KMS-11 (cell line): ENCODE results near the gene SSMEM1.
A peak's percentile ranks its signal among the peaks of the same experiment; 100 is the strongest.
"Not testable (repeated sequence)": the region's sequence is repeated elsewhere in the genome, so short reads cannot be mapped to it uniquely, and the experiment has no call there.

Source experiments
- H2AFZ ChIP-seq: fragments of 200-600 bp; sonication (generic); 2 replicates; pipeline ENCODE4 v1.6.1; 2016; ENCODE audit warnings: antibody characterized with exemption, mixed run types, low read depth
- H3K27ac ChIP-seq: fragments of 200-600 bp; sonication (generic); 2 replicates; pipeline ENCODE4 v1.6.1; 2016; ENCODE audit warnings: mild to moderate bottlenecking, mixed run types
- H3K27me3 ChIP-seq: fragments of 200-600 bp; sonication (generic); 2 replicates; pipeline ENCODE4 v1.6.1; 2017; ENCODE audit warnings: mild to moderate bottlenecking, low read depth, mixed run types, moderate library complexity; ENCODE audit not compliant: insufficient read depth
- H3K36me3 ChIP-seq: fragments of 200-600 bp; sonication (generic); 2 replicates; pipeline ENCODE4 v1.6.1; 2017; ENCODE audit warnings: mild to moderate bottlenecking, mixed run types; ENCODE audit not compliant: insufficient read depth
- H3K4me1 ChIP-seq: fragments of 200-600 bp; sonication (generic); 2 replicates; pipeline ENCODE4 v1.6.1; 2016; ENCODE audit warnings: mild to moderate bottlenecking, low read depth, mixed run types; ENCODE audit not compliant: poor library complexity, severe bottlenecking
- H3K4me2 ChIP-seq: fragments of 200-600 bp; sonication (generic); 2 replicates; pipeline ENCODE4 v1.7.0; 2016; ENCODE audit warnings: mild to moderate bottlenecking, mixed run types
- H3K4me3 ChIP-seq: fragments of 200-600 bp; sonication (generic); IDR thresholded peaks from 2 replicates; pipeline ENCODE4 v1.6.1; 2017; ENCODE audit warnings: low read depth, low read length, mixed read lengths; ENCODE audit not compliant: insufficient read depth
- H3K79me2 ChIP-seq: fragments of 200-600 bp; sonication (generic); 2 replicates; pipeline ENCODE4 v1.6.1; 2016; ENCODE audit warnings: low read depth, mixed run types; ENCODE audit not compliant: insufficient read depth
- H3K9ac ChIP-seq: fragments of 200-600 bp; sonication (generic); 2 replicates; pipeline ENCODE4 v1.6.1; 2016; ENCODE audit warnings: mild to moderate bottlenecking, mixed run types
- H4K20me1 ChIP-seq: fragments of 200-600 bp; sonication (generic); 2 replicates; pipeline ENCODE4 v1.6.1; 2016; ENCODE audit warnings: mild to moderate bottlenecking, mixed run types; ENCODE audit not compliant: insufficient read depth
- TF ChIP-seq, protein P1 (sequence below): fragments of 200-600 bp; sonication (generic); conservative IDR thresholded peaks from 2 replicates; pipeline ENCODE4 v1.6.1; 2017; ENCODE audit warnings: low read depth, mild to moderate bottlenecking, antibody characterized with exemption, low read length, moderate library complexity, mixed read lengths

The SSMEM1 gene

DNA sequence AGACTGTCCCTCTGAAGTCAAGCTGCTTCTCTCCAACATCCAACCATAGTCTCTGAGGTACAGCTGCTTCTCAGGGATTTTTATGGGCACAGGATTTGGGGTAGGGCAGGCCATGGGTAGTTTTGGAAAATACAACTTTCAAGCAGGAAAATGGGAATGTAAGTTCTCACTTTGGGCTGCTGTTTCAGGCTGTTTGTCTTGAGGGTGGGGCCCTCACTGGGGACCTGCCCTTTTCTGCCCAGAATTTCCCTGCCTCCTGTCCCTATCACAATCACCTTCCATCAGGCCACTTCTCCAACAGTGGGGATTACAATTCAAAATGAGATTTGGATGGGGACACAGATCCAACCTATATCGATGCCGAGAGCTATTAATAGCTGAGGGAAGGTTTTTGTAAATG lies 24.5 kb downstream of the SSMEM1 start:
- no peaks in the 10 kb centered on the region for H3K79me2 ChIP-seq
- no peak overlapping the region for H3K9ac ChIP-seq
- no peak overlapping the region for H3K27ac ChIP-seq
- H3K27me3 ChIP-seq: no peaks in the 10 kb centered on the region
- no peak overlapping the region for H2AFZ ChIP-seq
- H3K4me1 ChIP-seq: no peaks in the 10 kb centered on the region
- H4K20me1 ChIP-seq: no peaks in the 10 kb centered on the region
- no peaks in the 10 kb centered on the region for H3K36me3 ChIP-seq
- TF ChIP-seq, protein P1, sequence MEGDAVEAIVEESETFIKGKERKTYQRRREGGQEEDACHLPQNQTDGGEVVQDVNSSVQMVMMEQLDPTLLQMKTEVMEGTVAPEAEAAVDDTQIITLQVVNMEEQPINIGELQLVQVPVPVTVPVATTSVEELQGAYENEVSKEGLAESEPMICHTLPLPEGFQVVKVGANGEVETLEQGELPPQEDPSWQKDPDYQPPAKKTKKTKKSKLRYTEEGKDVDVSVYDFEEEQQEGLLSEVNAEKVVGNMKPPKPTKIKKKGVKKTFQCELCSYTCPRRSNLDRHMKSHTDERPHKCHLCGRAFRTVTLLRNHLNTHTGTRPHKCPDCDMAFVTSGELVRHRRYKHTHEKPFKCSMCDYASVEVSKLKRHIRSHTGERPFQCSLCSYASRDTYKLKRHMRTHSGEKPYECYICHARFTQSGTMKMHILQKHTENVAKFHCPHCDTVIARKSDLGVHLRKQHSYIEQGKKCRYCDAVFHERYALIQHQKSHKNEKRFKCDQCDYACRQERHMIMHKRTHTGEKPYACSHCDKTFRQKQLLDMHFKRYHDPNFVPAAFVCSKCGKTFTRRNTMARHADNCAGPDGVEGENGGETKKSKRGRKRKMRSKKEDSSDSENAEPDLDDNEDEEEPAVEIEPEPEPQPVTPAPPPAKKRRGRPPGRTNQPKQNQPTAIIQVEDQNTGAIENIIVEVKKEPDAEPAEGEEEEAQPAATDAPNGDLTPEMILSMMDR: no peak
- H3K4me3 ChIP-seq: no peak overlapping the region
- H3K4me2 ChIP-seq: no peak overlapping the region

DNA sequence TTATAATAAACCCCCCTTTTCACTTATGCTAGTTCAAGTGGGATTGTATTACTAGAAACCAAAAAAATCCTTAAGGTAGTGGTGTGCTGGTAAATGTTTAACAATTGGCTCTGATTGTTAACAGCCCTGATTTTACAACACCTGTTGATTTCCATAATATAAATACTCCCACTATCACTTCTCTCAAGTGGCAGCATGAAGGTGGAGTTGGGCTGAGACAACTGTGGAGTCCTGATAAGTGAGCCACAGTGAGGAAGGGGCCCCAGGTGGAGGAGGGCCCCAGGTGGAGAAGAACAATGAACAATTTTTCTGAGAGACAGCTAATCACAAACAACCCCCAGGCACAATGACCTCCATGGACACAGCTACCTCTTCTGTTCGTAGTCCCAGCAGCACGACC lies 26.4 kb downstream of the SSMEM1 start:
- Histone ChIP-seq H4K20me1 (no peaks in the 10 kb centered on the region), H3K79me2 (no peaks in the 10 kb centered on the region), H3K9ac (no peak overlapping the region), H3K4me1 (no peaks in the 10 kb centered on the region), H3K4me2 (no peak overlapping the region), H3K27me3 (no peaks in the 10 kb centered on the region), H3K36me3 (no peaks in the 10 kb centered on the region), H3K27ac (no peak overlapping the region), H3K4me3 (no peak overlapping the region), H2AFZ (no peak overlapping the region)
- TF ChIP-seq, protein P1: no peak

DNA sequence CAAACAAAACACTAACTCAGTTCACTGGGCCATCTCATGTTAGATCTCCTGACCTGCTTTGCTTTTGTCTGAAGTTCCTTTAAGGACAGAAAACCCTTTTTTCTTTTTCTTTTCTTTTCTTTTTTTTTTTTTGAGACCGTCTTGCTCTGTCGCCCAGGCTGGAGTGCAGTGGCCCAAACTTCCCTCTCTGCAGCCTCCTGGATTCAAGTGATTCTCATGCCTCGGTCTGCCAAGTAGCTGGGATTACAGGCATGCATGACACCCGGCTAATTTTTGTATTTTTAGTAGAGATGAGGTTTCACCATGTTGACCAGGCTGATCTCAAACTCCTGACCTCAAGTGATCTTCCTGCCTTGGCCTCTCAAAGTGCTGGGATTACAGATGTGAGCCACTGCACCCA lies 28.7 kb downstream of the SSMEM1 start:
- not testable (repeated sequence) for H3K27ac ChIP-seq, H3K4me3 ChIP-seq, H3K36me3 ChIP-seq, H3K4me2 ChIP-seq, H4K20me1 ChIP-seq, H3K27me3 ChIP-seq, H3K4me1 ChIP-seq, H3K9ac ChIP-seq, H2AFZ ChIP-seq, H3K79me2 ChIP-seq

DNA sequence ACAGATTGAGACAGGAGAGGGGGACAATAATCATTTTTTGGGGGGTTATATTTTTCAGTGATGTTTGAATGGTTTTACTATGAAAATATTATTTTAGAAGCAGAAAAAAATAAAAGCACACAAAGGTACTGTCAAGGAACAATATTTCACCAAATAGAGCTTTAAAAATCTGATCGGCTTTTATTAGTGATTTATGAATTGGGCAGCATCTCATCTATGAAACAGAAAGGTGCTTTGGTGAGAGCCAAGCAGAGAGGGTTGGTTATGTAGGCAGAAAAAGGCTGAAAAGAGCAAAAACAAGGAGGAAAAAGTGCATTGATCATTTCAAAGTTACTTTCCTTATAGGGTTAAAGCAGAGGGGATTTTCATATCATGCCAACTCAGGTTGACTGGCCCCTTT lies 32.6 kb downstream of the SSMEM1 start:
- TF ChIP-seq, protein P1: no peak
- Histone ChIP-seq H3K27ac (no peak overlapping the region), H3K79me2 (no peaks in the 10 kb centered on the region), H2AFZ (no peak overlapping the region), H3K4me1 (peaks cover 28% of the 10 kb centered on the region), H3K4me2 (no peak overlapping the region), H3K4me3 (no peak overlapping the region), H3K36me3 (no peaks in the 10 kb centered on the region), H4K20me1 (no peaks in the 10 kb centered on the region), H3K9ac (no peak overlapping the region), H3K27me3 (no peaks in the 10 kb centered on the region)

DNA sequence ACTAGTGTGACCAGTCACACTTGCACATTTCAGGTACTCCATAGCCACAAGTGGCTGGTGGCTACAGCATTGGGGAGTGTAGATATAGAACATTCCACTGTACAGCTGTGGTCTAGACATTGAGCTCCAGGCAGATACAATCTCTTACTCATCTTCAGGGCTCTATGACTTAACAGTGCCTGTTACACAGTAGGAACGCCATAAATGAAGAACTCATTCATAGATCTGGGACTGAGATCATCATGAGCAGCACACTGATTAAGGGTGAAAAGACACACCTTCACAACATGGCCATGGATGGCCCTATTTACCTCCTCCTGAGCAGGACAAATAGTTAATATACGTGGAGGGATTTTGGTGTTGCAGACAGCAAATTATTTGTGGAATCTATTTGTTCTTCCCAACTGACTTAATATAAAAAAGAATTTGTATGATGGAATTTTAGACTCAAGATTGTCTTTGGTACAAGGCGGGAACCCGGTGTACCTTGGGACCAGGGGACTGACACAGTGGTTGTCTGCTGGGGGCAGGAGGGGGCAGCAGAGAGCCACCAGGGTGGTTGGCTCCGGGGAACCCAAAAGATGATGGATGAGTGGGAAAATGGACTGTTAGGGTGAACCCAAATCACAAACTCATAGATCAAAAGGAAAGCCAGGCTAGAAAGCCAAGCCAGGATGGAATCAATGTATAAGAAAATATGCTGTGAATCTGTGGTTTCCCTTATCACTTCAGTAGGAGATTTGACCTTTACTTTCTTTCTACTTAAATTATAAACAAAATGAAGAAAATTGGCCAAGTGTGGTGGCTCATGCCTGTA lies 34.7 kb downstream of the SSMEM1 start:
- peak overlapping the region; percentile 66; the same call in 1 of the 2 replicates for H3K4me2 ChIP-seq

DNA sequence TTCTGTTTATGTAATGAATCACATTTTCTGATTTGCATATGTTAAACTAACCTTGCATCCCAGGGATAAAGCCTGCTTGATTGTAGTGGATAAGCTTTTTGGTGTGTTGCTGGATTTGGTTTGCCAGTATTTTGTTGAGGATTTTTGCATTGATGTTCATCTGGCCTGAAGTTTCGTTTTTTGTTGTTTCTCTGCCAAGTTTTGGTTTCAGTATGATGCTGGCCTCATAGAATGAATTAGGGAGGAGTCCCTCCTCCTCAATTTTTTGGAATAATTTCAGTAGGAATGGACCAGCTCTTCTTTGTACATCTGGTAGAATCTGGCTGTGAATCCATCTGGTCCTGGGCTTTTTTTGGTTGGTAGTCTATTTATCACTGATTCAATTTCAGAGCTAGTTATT lies 35.8 kb downstream of the SSMEM1 start:
- Histone ChIP-seq H3K4me2 (peak overlapping the region; percentile 66), H3K4me1 (peaks cover 28% of the 10 kb centered on the region)
- not testable (repeated sequence) for H3K4me3 ChIP-seq, H3K36me3 ChIP-seq, H2AFZ ChIP-seq, H3K27ac ChIP-seq, H3K9ac ChIP-seq, H3K79me2 ChIP-seq, H4K20me1 ChIP-seq, H3K27me3 ChIP-seq

More for the DNA sequence above, 34.7 kb downstream of the SSMEM1 start:
- no peaks in the 10 kb centered on the region for H3K36me3 ChIP-seq
- no peaks in the 10 kb centered on the region for H3K79me2 ChIP-seq
- TF ChIP-seq, protein P1: peak; percentile 99
- no peak overlapping the region for H3K27ac ChIP-seq
- no peak overlapping the region for H2AFZ ChIP-seq
- H3K27me3 ChIP-seq: no peaks in the 10 kb centered on the region
- H3K9ac ChIP-seq: no peak overlapping the region
- H3K4me1 ChIP-seq: peaks cover 28% of the 10 kb centered on the region
- no peaks in the 10 kb centered on the region for H4K20me1 ChIP-seq
- no peak overlapping the region for H3K4me3 ChIP-seq

DNA sequence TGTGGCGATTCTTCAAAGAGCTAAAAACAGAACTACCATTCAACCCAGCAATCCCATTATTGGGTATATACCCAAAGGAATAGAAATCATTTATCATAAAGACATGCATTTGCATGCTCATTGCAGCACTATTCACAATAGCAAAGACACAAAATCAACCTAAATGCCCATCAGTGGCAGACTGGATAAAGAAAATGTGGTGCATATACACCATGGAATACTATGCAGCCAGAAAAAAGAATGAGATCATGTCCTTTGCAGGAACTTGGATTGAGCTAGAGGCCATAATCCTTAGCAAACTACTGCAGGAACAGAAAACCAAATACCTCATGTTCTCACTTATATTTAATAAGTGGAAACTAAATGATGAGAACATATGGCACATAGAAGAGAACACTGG lies 38.8 kb downstream of the SSMEM1 start:
- not testable (repeated sequence) for H3K9ac ChIP-seq, H4K20me1 ChIP-seq, H3K79me2 ChIP-seq

More for the DNA sequence above, 38.8 kb downstream of the SSMEM1 start:
- H3K27ac ChIP-seq, H3K4me2 ChIP-seq, H2AFZ ChIP-seq, H3K4me3 ChIP-seq, H3K36me3 ChIP-seq, H3K27me3 ChIP-seq: not testable (repeated sequence)
- H3K4me1 ChIP-seq: peaks cover 28% of the 10 kb centered on the region
